Breast epithelium (tissue), 3 donors: ENCODE results near the gene DENND2C.

Source experiments
- CTCF ChIP-seq, 3 donors: fragments of 450-650 bp; IDR thresholded peaks; one replicate each; pipeline ENCODE4 v1.5.1; 2016 to 2017; ENCODE audit warnings: antibody characterized with exemption in 3 of 3, mild to moderate bottlenecking in 3 of 3, moderate library complexity in 3 of 3
- POLR2A ChIP-seq: fragments of 450-650 bp; IDR thresholded peaks from one replicate; pipeline ENCODE4 v1.6.1; 2016; ENCODE audit warnings: antibody characterized with exemption, mild to moderate bottlenecking, moderate library complexity

- TF ChIP-seq CTCF (IDR thresholded peaks at IDR 0.05) = no peak
- no peak for TF ChIP-seq POLR2A
Observed at GRCh38 chr1:114597949-114598348, 71.9 kb downstream of the DENND2C start.
